ENCODE data around the gene MRPL28.
A peak's percentile ranks its signal among the peaks of the same experiment; 100 is the strongest.
"Not testable (repeated sequence)": the region's sequence is repeated elsewhere in the genome, so short reads cannot be mapped to it uniquely, and the experiment has no call there.

Gene MRPL28

GRCh38 chr16:351804-352520 is 18.4 kb downstream of the MRPL28 start:
- H3K27ac ChIP-seq, result peak overlapping the region; percentile 72
- TF ChIP-seq CTCF (conservative IDR thresholded peaks at IDR 0.05), result no peak

GRCh38 chr16:350203-350602 is 20.1 kb downstream of the MRPL28 start:
- no peak overlapping the region for H3K27ac ChIP-seq
- no peak for TF ChIP-seq CTCF (conservative IDR thresholded peaks at IDR 0.05)

- no peak overlapping the region for H3K27ac ChIP-seq
- TF ChIP-seq CTCF (conservative IDR thresholded peaks at IDR 0.05), result no peak
Measured at GRCh38 chr16:349211-349610, 21.1 kb downstream of the MRPL28 start.

GRCh38 chr16:348495-348894 is 21.8 kb downstream of the MRPL28 start:
- H3K27ac ChIP-seq, result not testable (repeated sequence)

- TF ChIP-seq CTCF (conservative IDR thresholded peaks at IDR 0.05), result no peak
- H3K27ac ChIP-seq, result no peak overlapping the region
Measured at GRCh38 chr16:347203-347602, 23.1 kb downstream of the MRPL28 start.

GRCh38 chr16:346587-346986 is 23.8 kb downstream of the MRPL28 start:
- TF ChIP-seq CTCF (conservative IDR thresholded peaks at IDR 0.05), result no peak
- H3K27ac ChIP-seq, result no peak overlapping the region

GRCh38 chr16:345772-346171 is 24.6 kb downstream of the MRPL28 start:
- no peak overlapping the region for H3K27ac ChIP-seq
- TF ChIP-seq CTCF (conservative IDR thresholded peaks at IDR 0.05), result no peak

- no peak for TF ChIP-seq CTCF (conservative IDR thresholded peaks at IDR 0.05)
- no peak overlapping the region for H3K27ac ChIP-seq
Measured at GRCh38 chr16:342455-343213, 27.7 kb downstream of the MRPL28 start.

GRCh38 chr16:341974-342336 is 28.4 kb downstream of the MRPL28 start:
- not testable (repeated sequence) for H3K27ac ChIP-seq

- not testable (repeated sequence) for H3K27ac ChIP-seq
Measured at GRCh38 chr16:341095-341973, 29.0 kb downstream of the MRPL28 start.
